ENCODE results near the gene VPS13A.

The VPS13A gene

GRCh38 chr9:77457916-77458592 lies 280.7 kb downstream of the VPS13A start:
- peak; percentile 14 to 38 for DNase-seq (ENCODE audit: low read depth in 2 of 2)

- no peak for DNase-seq (ENCODE audit: low read depth in 2 of 2)
Measured at GRCh38 chr9:77460938-77461337, 283.6 kb downstream of the VPS13A start.

- no peak for DNase-seq (ENCODE audit: low read depth in 2 of 2)
Measured at GRCh38 chr9:77462066-77462465, 284.7 kb downstream of the VPS13A start.

GRCh38 chr9:77463151-77463550 lies 285.8 kb downstream of the VPS13A start:
- no peak for DNase-seq (ENCODE audit: low read depth in 2 of 2)

- no peak for DNase-seq (ENCODE audit: low read depth in 2 of 2)
Measured at GRCh38 chr9:77464661-77465060, 287.3 kb downstream of the VPS13A start.

GRCh38 chr9:77469515-77470231 lies 292.3 kb downstream of the VPS13A start:
- DNase-seq (ENCODE audit: low read depth in 2 of 2) = no peak
